HEK293 (cell line): Measurements from ENCODE around the gene RHOG.

ENCODE experiments used
- CTCF ChIP-seq: fragments of 450-650 bp; formaldehyde crosslinking; IDR thresholded peaks from 2 replicates; pipeline ENCODE4 v1.5.1; 2016; ENCODE audit warnings: missing biosample characterization, missing genetic modification characterization
- HOXC10 ChIP-seq: sonication (generic); formaldehyde crosslinking; IDR thresholded peaks from 2 replicates; pipeline ENCODE4 v1.8.1; 2023; ENCODE audit warnings: mild to moderate bottlenecking, missing genetic modification reagents
- KLF1 ChIP-seq: fragments of 450-650 bp; formaldehyde crosslinking; IDR thresholded peaks from 2 replicates; pipeline ENCODE4 v1.5.1; 2016; ENCODE audit warnings: missing biosample characterization, missing genetic modification characterization
- KLF7 ChIP-seq: fragments of 450-650 bp; formaldehyde crosslinking; IDR thresholded peaks from 2 replicates; pipeline ENCODE4 v1.5.1; 2016; ENCODE audit warnings: missing biosample characterization, missing genetic modification characterization, borderline replicate concordance
- PRDM1 ChIP-seq: fragments of 450-650 bp; formaldehyde crosslinking; IDR thresholded peaks from 2 replicates; pipeline ENCODE4; 2016; ENCODE audit warnings: missing biosample characterization, missing genetic modification characterization
- PRDM4 ChIP-seq: fragments of 450-650 bp; formaldehyde crosslinking; IDR thresholded peaks from 2 replicates; pipeline ENCODE4 v1.5.1; 2017; ENCODE audit warnings: missing biosample characterization, missing genetic modification characterization
- REPIN1 ChIP-seq: fragments of 450-650 bp; formaldehyde crosslinking; IDR thresholded peaks from 2 replicates; pipeline ENCODE4 v1.5.1; 2017; ENCODE audit warnings: missing biosample characterization, missing genetic modification characterization, low read depth
- SP2 ChIP-seq: fragments of 450-650 bp; formaldehyde crosslinking; IDR thresholded peaks from 2 replicates; pipeline ENCODE4 v1.5.1; 2016; ENCODE audit warnings: missing biosample characterization, missing genetic modification characterization
- YY1 ChIP-seq: fragments of 450-650 bp; formaldehyde crosslinking; IDR thresholded peaks from 2 replicates; pipeline ENCODE4 v1.5.1; 2018; ENCODE audit warnings: missing biosample characterization, missing genetic modification characterization
- ZBTB48 ChIP-seq: fragments of 450-650 bp; formaldehyde crosslinking; IDR thresholded peaks from 2 replicates; pipeline ENCODE4 v1.5.1; 2016; ENCODE audit warnings: missing biosample characterization, missing genetic modification characterization
- ZNF133 ChIP-seq: fragments of 450-650 bp; formaldehyde crosslinking; IDR thresholded peaks from 2 replicates; pipeline ENCODE4 v1.5.1; 2016; ENCODE audit warnings: missing biosample characterization, missing genetic modification characterization
- ZNF184 ChIP-seq: fragments of 450-650 bp; IDR thresholded peaks from 2 replicates; pipeline ENCODE4 v1.5.1; 2018; ENCODE audit warnings: missing biosample characterization, mild to moderate bottlenecking, missing genetic modification characterization

GRCh38 chr11:3783611-3784010 lies 57.1 kb downstream of the RHOG start:
- no peak for TF ChIP-seq PRDM4 (tag by site-specific recombination)
- no peak for TF ChIP-seq KLF7 (tag by site-specific recombination)
- no peak for TF ChIP-seq ZNF133
- TF ChIP-seq SP2, result no peak
- no peak for TF ChIP-seq CTCF (tag by site-specific recombination)
- no peak for TF ChIP-seq YY1 (tag by site-specific recombination)
- no peak for TF ChIP-seq HOXC10 (CRISPR knock-in tag)
- no peak for TF ChIP-seq KLF1
- TF ChIP-seq ZBTB48 (tag by site-specific recombination), result no peak
- no peak for TF ChIP-seq ZNF184 (tag by site-specific recombination)
- no peak for TF ChIP-seq REPIN1 (tag by site-specific recombination)
- TF ChIP-seq PRDM1 (tag by site-specific recombination), result no peak
